Naive thymus-derived CD4-positive, alpha-beta T cell (primary cell): ENCODE measurements around the gene TRABD2B. TPM values are rescaled to one million over a fixed set of nuclear protein-coding genes. Genes with fewer than 3 reads are reported as not detected.

Experiments
- ATAC-seq: fragments of 150-1000 bp; cut with Tn5 transposase; 2 replicates; pipeline ENCODE4 v1.10.0; 2021; ENCODE audit warnings: mild to moderate bottlenecking, moderate library complexity
- CTCF ChIA-PET: fragments of 350-600 bp; sonication (Branson Sonifier 250); formaldehyde crosslinking; loops from one replicate; lab custom pipeline; 2021; ENCODE audit warnings: antibody characterized with exemption; lab: Charles Lee
- POLR2A ChIA-PET: fragments of 350-600 bp; sonication (Branson Sonifier 250); formaldehyde crosslinking; loops from one replicate; lab custom pipeline; 2021; ENCODE audit warnings: antibody characterized with exemption, inconsistent platforms; lab: Charles Lee
- DNase-seq, 9 donors: peaks; one replicate each; pipeline versions ENCODE4 v3.0.0 to v3.0.0-alpha.2; 2020 to 2022; ENCODE audit warnings: mixed read lengths in 1 of 9
- H3K27ac ChIP-seq: one replicate; pipeline ENCODE4 v1.7.0; 2013; ENCODE audit warnings: mild to moderate bottlenecking, low read depth, low read length, moderate library complexity
- H3K27me3 ChIP-seq, 2 donors: one replicate each; pipeline ENCODE4 v1.7.0; 2013; ENCODE audit warnings: low read length in 2 of 2, mild to moderate bottlenecking in 2 of 2, moderate library complexity in 2 of 2; ENCODE audit not compliant: control insufficient read depth in 2 of 2, insufficient read depth in 2 of 2
- H3K36me3 ChIP-seq, 3 experiments: 1 replicate in 2 of 3; 2 replicates in 1 of 3; pipeline ENCODE4 v1.7.0; 2013; ENCODE audit warnings: low read length in 3 of 3, mild to moderate bottlenecking in 3 of 3, moderate library complexity in 1 of 3; ENCODE audit not compliant: insufficient read depth in 3 of 3, control insufficient read depth in 2 of 3
- H3K4me1 ChIP-seq, 2 donors: one replicate each; pipeline ENCODE4 v1.7.0; 2013; ENCODE audit warnings: low read length in 2 of 2, mild to moderate bottlenecking in 2 of 2, moderate library complexity in 1 of 2; ENCODE audit not compliant: control insufficient read depth in 2 of 2, insufficient read depth in 2 of 2
- H3K4me3 ChIP-seq: 2 replicates; pipeline ENCODE4 v1.7.0; 2013; ENCODE audit warnings: mild to moderate bottlenecking, low read length
- H3K9me3 ChIP-seq, 3 experiments: 1 replicate in 2 of 3; 2 replicates in 1 of 3; pipeline ENCODE4 v1.7.0; 2013; ENCODE audit warnings: low read length in 3 of 3; ENCODE audit not compliant: control insufficient read depth in 2 of 3
- H3K27ac Mint-ChIP-seq, 9 donors: one replicate each; pipeline ENCODE4 v1.8.0; 2020 to 2022; ENCODE audit warnings: mixed read lengths in 9 of 9, mild to moderate bottlenecking in 8 of 9, moderate library complexity in 5 of 9, inconsistent platforms in 2 of 9
- H3K27me3 Mint-ChIP-seq, 5 donors: one replicate each; pipeline ENCODE4 v1.8.0; 2021 to 2022; ENCODE audit warnings: mixed read lengths in 5 of 5, mild to moderate bottlenecking in 1 of 5
- H3K36me3 Mint-ChIP-seq, 5 donors: one replicate each; pipeline ENCODE4 v1.8.0; 2020 to 2022; ENCODE audit warnings: mixed read lengths in 5 of 5, mild to moderate bottlenecking in 3 of 5, inconsistent platforms in 1 of 5
- H3K4me1 Mint-ChIP-seq, 7 donors: one replicate each; pipeline ENCODE4 v1.8.0; 2020 to 2022; ENCODE audit warnings: mixed read lengths in 7 of 7, mild to moderate bottlenecking in 3 of 7, inconsistent platforms in 1 of 7
- H3K4me3 Mint-ChIP-seq, 10 donors: one replicate each; pipeline ENCODE4 v1.8.0; 2020 to 2022; ENCODE audit warnings: mild to moderate bottlenecking in 10 of 10, mixed read lengths in 10 of 10, moderate library complexity in 6 of 10, inconsistent platforms in 2 of 10
- H3K9me3 Mint-ChIP-seq, 11 donors: one replicate each; pipeline ENCODE4 v1.8.0; 2020 to 2022; ENCODE audit warnings: mixed read lengths in 11 of 11, mild to moderate bottlenecking in 4 of 11, inconsistent platforms in 1 of 11, moderate library complexity in 1 of 11
- intact Hi-C, 2 donors: fragments of 100-400 bp; cut with micrococcal nuclease; formaldehyde crosslinking; loops; one replicate each; pipeline ENCODE4 v1.15.1; 2023
- polyA plus RNA-seq, 2 donors: library from polyadenylated mRNA; unstranded; fragments of 300-500 nt; fragmentation: Illumina TruSeq; gene quantifications; one replicate each; pipeline ENCODE4 v1.2.3, GENCODE V29; 2021
- total RNA-seq, 6 experiments: library from RNA in 5 of 6; stranded (reverse) in 5 of 6; gene quantifications; 1 replicate in 5 of 6; 2 replicates in 1 of 6; pipeline ENCODE4 v1.2.3 and lab custom pipeline; 2021 to 2026

The TRABD2B gene
- total and polyA plus RNA-seq, 7 experiments from 2014 or later, result not detected

- intact Hi-C loops, result no loop called here
- H3K27ac Mint-ChIP-seq, result no peak overlapping the region
- ChIA-PET POLR2A (no interaction called here), CTCF (no interaction called here)
- no peak overlapping the region for H3K27ac ChIP-seq
- ATAC-seq, result no peak
- H3K27me3 ChIP-seq, result no peaks in the 10 kb centered on the region
- no peak for DNase-seq
- H3K9me3 Mint-ChIP-seq, result no peaks in the 10 kb centered on the region
- no peak overlapping the region for H3K4me3 ChIP-seq
- H3K36me3 ChIP-seq, result no peaks in the 10 kb centered on the region
- H3K4me3 Mint-ChIP-seq, result no peak overlapping the region
- H3K4me1 Mint-ChIP-seq, result peaks cover 0 to 1% (median 0%) of the 10 kb centered on the region in 7 donors
- H3K27me3 Mint-ChIP-seq, result peaks cover 0 to 2% (median 0%) of the 10 kb centered on the region in 5 donors
- H3K9me3 ChIP-seq, result no peaks in the 10 kb centered on the region
- no peaks in the 10 kb centered on the region for H3K4me1 ChIP-seq
- H3K36me3 Mint-ChIP-seq, result no peaks in the 10 kb centered on the region
Observed at GRCh38 chr1:47794081-47794480, 203.1 kb downstream of the TRABD2B start.

- H3K9me3 ChIP-seq, result no peaks in the 10 kb centered on the region
- intact Hi-C loops, result no loop called here
- H3K4me3 Mint-ChIP-seq, result no peak overlapping the region
- H3K27me3 Mint-ChIP-seq, result peaks cover 0 to 2% (median 0%) of the 10 kb centered on the region in 5 donors
- H3K9me3 Mint-ChIP-seq, result no peaks in the 10 kb centered on the region
- H3K27ac Mint-ChIP-seq, result no peak overlapping the region
- ChIA-PET POLR2A (no interaction called here), CTCF (no interaction called here)
- no peaks in the 10 kb centered on the region for H3K36me3 ChIP-seq
- no peaks in the 10 kb centered on the region for H3K36me3 Mint-ChIP-seq
- peaks cover 0 to 1% (median 0%) of the 10 kb centered on the region in 7 donors for H3K4me1 Mint-ChIP-seq
- ATAC-seq (no peak), DNase-seq (no peak)
- no peak overlapping the region for H3K27ac ChIP-seq
- H3K4me3 ChIP-seq, result no peak overlapping the region
- no peaks in the 10 kb centered on the region for H3K4me1 ChIP-seq
- H3K27me3 ChIP-seq, result no peaks in the 10 kb centered on the region
Observed at GRCh38 chr1:47793563-47793962, 203.6 kb downstream of the TRABD2B start.

- Histone ChIP-seq H3K4me3 (no peak overlapping the region), H3K9me3 (no peaks in the 10 kb centered on the region), H3K27me3 (no peaks in the 10 kb centered on the region), H3K27ac (no peak overlapping the region), H3K36me3 (no peaks in the 10 kb centered on the region), H3K4me1 (no peaks in the 10 kb centered on the region)
- Mint-ChIP-seq H3K36me3 (no peaks in the 10 kb centered on the region), H3K27me3 (peaks cover 0 to 2% (median 0%) of the 10 kb centered on the region in 5 donors), H3K27ac (no peak overlapping the region), H3K4me1 (no peaks in the 10 kb centered on the region), H3K4me3 (no peak overlapping the region), H3K9me3 (no peaks in the 10 kb centered on the region)
- CTCF ChIA-PET, result no interaction called here
- DNase-seq (no peak), ATAC-seq (no peak)
- intact Hi-C loops, result no loop called here
- POLR2A ChIA-PET, result no interaction called here
Observed at GRCh38 chr1:47792779-47793178, 204.4 kb downstream of the TRABD2B start.

GRCh38 chr1:47791879-47792608 is 205.1 kb downstream of the TRABD2B start:
- Mint-ChIP-seq H3K4me3 (no peak overlapping the region), H3K4me1 (no peaks in the 10 kb centered on the region)
- POLR2A ChIA-PET, result no interaction called here

GRCh38 chr1:47788761-47789160 is 208.4 kb downstream of the TRABD2B start:
- ChIA-PET POLR2A (no interaction called here), CTCF (no interaction called here)
- no peaks in the 10 kb centered on the region for H3K4me1 Mint-ChIP-seq
- Histone ChIP-seq H3K27me3 (no peaks in the 10 kb centered on the region), H3K4me3 (no peak overlapping the region), H3K4me1 (no peaks in the 10 kb centered on the region), H3K9me3 (no peaks in the 10 kb centered on the region), H3K36me3 (no peaks in the 10 kb centered on the region), H3K27ac (no peak overlapping the region)
- H3K9me3 Mint-ChIP-seq, result peaks cover 0 to 2% (median 0%) of the 10 kb centered on the region in 11 donors
- ATAC-seq, result no peak
- no peak for DNase-seq
- H3K27me3 Mint-ChIP-seq, result peaks cover 0 to 2% (median 0%) of the 10 kb centered on the region in 5 donors
- H3K4me3 Mint-ChIP-seq, result no peak overlapping the region
- H3K27ac Mint-ChIP-seq, result no peak overlapping the region
- H3K36me3 Mint-ChIP-seq, result no peaks in the 10 kb centered on the region
- intact Hi-C loops, result no loop called here

More at GRCh38 chr1:47791879-47792608, 205.1 kb downstream of the TRABD2B start:
- Histone ChIP-seq H3K27ac (no peak overlapping the region), H3K27me3 (no peaks in the 10 kb centered on the region), H3K4me1 (no peaks in the 10 kb centered on the region), H3K9me3 (no peaks in the 10 kb centered on the region), H3K4me3 (no peak overlapping the region), H3K36me3 (no peaks in the 10 kb centered on the region)
- Mint-ChIP-seq H3K9me3 (no peaks in the 10 kb centered on the region), H3K27me3 (peaks cover 0 to 2% (median 0%) of the 10 kb centered on the region in 5 donors), H3K27ac (no peak overlapping the region), H3K36me3 (no peaks in the 10 kb centered on the region)
- ATAC-seq, result no peak
- CTCF ChIA-PET, result no interaction called here
- DNase-seq, result no peak
- intact Hi-C loops, result no loop called here

- no peak for DNase-seq
- no peaks in the 10 kb centered on the region for H3K4me1 ChIP-seq
- Mint-ChIP-seq H3K4me1 (no peaks in the 10 kb centered on the region), H3K4me3 (no peak overlapping the region), H3K27ac (no peak overlapping the region), H3K9me3 (peaks cover 0 to 2% (median 0%) of the 10 kb centered on the region in 11 donors), H3K27me3 (peaks cover 0 to 5% (median under 1%) of the 10 kb centered on the region in 5 donors), H3K36me3 (no peaks in the 10 kb centered on the region)
- intact Hi-C loops, result no loop called here
- H3K27ac ChIP-seq, result no peak overlapping the region
- H3K4me3 ChIP-seq, result no peak overlapping the region
- ChIA-PET CTCF (no interaction called here), POLR2A (no interaction called here)
- no peaks in the 10 kb centered on the region for H3K9me3 ChIP-seq
- no peaks in the 10 kb centered on the region for H3K36me3 ChIP-seq
- no peaks in the 10 kb centered on the region for H3K27me3 ChIP-seq
- no peak for ATAC-seq
Observed at GRCh38 chr1:47787560-47787959, 209.6 kb downstream of the TRABD2B start.

GRCh38 chr1:47786316-47786715 is 210.9 kb downstream of the TRABD2B start:
- no peaks in the 10 kb centered on the region for H3K9me3 ChIP-seq
- DNase-seq (no peak), ATAC-seq (no peak)
- Mint-ChIP-seq H3K36me3 (no peaks in the 10 kb centered on the region), H3K9me3 (peaks cover 0 to 2% (median 0%) of the 10 kb centered on the region in 11 donors), H3K27me3 (peaks cover 0 to 14% (median 10%) of the 10 kb centered on the region in 5 donors), H3K4me1 (no peaks in the 10 kb centered on the region), H3K4me3 (no peak overlapping the region), H3K27ac (no peak overlapping the region)
- no peak overlapping the region for H3K27ac ChIP-seq
- no peaks in the 10 kb centered on the region for H3K27me3 ChIP-seq
- intact Hi-C loops, result no loop called here
- ChIA-PET POLR2A (no interaction called here), CTCF (no interaction called here)
- H3K4me1 ChIP-seq, result no peaks in the 10 kb centered on the region
- no peak overlapping the region for H3K4me3 ChIP-seq
- no peaks in the 10 kb centered on the region for H3K36me3 ChIP-seq
